ENCODE data around the gene PXDN.

Gene PXDN

DNA sequence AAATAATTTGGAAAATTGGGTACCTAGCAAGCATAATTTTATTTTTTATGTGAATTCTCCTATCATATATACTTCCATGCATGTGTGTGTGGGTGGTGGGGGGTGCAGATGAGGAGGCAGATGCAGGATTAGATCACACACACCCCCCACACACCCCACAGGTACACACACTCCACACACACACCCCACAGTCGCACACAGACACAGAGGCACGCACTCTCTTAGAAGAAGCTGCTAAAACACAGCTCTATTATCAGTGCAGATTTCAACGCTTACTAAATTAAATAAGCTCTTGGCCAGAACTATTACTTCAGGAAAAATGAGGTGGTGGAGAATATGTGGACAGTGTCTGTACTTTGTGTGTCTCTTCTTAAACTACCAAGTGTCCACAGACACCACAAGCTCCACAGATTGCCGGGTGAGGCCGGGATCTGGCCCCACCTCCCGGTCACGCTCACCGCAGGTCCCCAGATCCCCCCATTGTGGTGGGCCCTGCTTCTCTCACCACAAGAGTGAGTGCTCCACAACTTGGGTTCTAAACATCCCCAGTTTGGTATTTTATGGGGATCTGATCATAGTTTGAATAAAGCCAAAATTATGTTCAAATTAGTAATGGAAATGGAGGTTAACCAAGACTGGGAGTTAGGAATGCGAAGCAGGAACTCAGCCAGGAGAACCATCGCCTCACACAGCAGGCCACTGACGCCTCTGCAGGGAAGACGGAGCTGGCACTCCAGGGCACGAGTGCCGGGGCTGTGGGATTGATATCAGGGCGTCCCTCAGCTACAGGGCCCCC, 102.1 kb downstream of the PXDN start:
- no peak for DNase-seq

DNA sequence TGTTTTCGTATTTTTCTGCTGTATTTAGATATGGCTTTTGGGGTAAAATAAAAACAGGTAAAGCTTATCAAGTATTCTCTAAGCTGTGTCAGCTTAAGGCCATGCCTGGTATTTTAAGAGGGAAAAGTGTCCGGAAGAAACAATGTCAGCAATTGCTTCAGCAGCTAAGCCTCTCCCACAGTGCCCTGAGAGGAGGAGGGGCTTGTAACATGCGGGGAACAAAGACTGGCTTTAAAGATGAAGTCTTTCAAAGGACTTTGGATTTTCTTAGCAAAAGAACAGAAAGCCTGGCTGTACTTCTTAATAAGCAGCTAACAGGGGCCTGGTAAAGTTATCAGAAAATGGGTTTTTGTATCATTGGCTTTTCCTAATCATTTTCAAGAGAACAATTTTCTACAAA, 102.8 kb downstream of the PXDN start:
- no peak for DNase-seq

DNA sequence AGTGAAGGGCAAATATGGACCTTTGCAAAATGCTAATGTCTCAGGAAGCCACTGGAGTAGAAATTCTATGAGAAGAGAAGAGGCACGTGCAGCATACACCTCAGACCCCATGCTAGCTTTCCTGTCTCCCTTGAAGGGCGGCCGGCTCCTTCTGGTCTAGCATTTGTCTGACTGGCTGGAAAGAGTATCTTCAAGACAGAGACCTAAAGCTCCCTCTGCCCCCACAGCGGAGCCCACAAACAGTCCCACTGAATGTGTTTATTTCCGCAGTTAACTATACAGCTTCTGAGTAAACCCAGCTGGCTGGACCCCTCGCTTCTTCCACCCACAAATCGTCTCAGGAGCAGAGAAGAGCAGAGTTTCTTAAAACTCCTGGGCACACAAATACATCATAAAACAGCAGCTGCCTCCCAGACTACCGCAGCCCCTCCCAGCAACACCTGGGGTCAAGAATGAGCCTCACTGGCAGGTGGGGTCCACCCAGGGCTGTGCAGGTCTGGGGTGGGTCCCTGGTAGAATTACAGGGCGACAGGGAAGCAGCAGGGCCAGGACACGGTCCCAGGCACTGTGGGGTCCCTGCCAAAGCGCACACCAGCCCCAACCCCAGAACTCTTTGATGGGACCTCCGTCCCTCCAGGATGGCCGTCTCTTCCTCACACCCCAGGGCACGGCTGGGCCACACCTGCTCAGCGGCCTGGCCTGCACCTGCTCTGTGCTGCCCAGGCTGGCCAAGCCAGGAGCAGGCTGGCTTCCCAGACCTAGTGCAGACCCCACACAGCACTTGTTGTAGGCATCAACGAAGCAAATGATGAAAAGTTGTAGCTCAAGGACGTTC, 103.8 kb downstream of the PXDN start:
- DNase-seq: no peak

DNA sequence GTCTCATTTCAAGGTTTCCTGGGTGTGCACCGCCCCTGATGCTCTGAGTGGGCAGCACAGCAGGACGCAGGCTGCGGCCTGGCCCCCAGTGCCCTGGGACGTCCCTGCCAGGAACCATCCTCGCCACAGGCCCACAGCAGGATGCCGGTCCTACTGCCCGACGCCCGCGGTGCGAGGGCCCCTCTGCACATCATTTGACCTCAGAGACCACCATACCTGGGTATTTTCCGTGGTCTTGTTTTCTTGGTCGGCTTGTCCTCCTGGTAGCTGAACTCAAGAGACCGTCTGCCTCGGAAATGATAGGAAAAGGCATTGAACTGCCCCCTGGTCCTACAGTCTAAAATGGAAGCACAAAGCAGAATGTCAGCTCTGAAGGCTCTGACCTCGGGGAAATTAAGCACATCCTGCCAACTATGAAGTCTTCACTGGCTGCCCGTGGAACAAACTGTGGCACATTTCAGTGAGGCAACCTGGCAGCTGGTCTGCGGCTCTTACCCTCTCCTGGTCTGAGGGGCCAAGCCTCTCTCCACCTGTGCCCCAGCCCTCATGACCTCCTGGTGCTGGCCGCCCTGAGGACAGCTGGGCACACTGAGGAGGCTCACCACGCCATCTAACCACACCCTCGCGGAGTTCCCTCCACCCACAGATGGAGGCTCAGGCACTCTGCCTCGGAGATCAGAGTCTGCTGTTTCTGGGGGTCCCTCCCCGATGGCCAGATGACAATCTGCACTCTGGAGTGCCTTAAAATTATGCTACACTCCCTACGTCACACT, 105.0 kb downstream of the PXDN start:
- DNase-seq: no peak

DNA sequence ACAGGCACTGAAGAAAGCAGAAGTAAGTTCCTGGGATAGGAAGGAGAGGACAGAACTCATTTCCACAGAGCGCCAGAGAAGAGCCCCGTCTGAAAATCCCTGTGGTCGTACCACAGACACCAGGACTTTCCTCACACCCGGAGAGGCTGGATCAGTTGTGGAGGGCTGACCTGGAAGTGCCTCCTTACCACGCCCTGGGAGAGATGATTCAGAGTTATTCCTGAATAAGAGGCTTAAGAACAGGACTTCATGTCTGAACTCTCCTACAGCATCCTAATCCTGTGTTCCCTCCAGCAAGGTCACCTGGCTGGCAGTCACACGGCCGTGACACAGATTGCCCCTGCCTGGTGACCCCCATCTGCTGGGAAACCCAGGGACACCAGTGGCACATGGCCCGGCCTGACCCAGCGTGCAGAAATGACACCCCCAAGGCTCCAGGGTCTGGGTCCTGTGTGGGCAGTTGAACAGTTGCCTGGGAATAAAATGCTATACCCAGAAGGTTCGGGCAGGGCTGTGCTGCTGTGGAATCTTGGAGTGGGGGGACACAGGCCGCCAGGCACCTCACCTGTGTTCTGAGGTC, 105.9 kb downstream of the PXDN start:
- DNase-seq: no peak

DNA sequence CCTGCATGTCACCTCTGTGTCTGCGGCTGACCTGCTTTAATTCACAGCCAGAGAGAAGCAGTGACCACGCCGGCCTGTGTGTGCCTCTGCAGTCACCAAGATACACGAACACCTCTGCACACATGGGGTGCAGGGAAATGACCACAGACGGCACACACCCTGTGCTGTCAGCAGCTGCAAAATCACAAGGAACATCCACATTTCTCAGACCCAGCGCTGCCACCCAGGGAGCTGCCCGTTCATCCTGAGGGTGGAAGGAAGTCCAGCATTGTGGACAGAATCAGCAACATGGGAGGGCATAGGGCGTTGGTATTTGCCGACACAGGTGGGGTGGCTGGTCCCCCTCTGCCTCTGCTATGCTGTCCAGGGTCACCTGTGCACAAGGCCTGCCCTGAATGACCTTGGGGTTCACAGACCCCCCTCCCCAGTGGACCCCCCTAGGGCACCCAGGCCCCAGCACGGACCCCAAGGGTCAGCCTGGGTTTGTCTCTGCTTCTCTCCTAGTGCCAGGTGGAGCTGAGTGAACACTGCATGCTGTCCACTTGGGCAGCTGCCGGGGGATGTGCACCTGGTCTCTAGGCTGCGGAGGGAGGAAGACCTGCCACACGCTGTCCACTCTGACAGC, 107.4 kb downstream of the PXDN start:
- no peak for DNase-seq

DNA sequence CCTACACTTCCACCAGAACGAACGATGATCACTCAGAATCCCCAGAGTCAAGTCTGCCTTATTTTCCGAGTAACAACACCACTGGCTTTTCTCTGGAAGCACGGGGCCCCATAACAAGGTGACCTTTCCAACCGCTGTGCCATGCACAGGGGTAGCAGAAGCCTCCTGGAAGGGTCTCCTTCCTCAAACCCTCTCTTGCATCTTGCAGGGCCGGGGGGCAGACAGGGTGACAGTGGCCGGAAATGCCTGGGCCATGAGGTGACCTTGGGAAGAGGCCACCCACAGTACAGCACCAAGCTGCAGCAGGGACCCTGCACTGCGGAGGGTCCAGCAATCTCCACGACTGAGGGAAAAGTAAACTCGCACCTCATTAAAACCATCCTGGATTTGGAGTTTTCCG, 108.5 kb downstream of the PXDN start:
- DNase-seq: no peak

DNA sequence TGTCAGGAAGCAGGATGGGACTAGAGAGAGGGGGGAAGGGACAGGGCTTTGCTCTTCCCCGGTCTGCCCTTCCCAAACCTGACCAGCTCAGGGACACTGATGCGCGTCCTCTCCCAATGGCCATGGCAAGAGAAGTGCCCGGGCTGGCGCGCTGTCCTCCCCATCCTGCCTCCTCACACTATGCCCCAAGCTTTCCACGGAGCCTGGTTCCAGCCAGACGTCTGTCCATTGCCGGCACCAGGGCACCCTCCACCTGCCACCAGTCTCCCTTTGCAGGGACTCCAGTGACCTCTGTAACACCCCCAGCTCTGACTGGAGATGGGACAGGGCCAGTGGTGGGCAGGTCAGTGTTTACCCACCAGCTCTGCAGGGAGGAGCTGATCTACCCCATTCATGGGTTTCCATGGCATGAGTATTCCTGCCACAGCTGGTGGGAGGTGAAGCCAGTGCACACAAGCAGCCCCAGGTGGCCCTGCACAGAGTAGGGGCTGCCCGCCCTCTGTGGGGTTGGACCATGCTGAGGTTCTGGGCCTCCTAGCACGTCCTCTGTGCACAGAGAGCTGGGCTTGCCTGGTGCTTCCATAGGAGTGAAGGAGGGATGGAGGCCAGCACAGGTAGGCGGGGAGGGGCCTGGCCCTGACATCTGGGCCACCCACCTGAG, 109.5 kb downstream of the PXDN start:
- no peak for DNase-seq

DNA sequence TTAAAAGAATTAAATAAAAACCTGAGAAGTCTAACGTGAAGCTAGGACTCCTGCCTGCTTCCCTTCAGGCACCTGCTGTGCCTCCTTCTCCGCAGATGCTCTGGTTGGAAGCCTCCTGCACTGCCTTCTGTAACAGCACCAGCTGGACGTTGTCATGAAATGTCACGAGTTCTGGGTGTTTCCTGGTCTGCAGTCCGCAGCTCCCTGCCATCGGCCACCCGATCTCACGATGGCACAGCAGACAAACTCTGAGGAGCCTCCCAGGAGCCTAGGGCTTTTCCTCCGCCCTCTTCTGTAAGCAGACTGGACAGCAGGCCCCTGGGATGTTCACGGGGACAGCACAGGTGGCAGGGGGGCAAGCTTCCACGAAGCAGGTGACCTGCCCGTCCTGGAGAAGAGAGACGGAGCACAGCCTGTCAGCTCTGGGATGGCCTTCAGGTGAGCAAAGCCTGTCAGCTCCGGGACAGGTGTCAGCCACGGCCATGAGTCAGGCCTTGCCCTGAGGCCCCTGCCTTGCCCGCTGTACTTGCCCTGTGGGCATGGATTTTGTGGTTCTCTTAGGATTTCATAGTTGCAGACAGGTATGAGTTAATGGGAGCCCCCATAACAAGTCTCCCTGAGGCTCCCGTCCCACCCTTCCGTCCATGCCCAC, 110.3 kb downstream of the PXDN start:
- no peak for DNase-seq

DNA sequence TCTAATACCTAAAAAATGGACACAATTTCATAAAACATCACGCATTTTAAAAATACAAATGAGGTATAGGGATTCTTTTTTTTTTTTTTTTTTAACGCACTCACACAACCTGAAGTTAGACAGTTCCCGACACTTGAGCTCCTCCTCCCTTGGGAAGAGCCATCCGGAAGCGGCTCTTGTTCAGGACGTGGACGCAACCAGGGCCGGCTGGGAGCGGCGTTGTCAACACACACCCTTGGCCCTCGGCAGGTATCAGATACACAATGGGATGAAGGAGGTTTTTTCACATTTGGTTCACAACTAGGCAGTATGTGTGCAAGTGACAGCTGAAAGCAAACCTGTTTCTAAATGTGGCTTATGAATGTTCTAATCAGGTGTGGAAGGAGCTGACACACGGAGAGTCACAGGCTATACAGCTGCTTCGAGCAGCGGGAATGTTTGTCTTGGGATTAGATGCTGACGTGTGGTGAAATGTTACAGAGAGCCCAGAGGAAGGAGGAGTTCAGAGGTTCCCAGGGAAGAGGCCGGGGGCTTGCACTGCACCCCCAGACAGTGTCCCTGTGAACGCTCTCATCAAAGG, 111.1 kb downstream of the PXDN start:
- no peak for DNase-seq

DNA sequence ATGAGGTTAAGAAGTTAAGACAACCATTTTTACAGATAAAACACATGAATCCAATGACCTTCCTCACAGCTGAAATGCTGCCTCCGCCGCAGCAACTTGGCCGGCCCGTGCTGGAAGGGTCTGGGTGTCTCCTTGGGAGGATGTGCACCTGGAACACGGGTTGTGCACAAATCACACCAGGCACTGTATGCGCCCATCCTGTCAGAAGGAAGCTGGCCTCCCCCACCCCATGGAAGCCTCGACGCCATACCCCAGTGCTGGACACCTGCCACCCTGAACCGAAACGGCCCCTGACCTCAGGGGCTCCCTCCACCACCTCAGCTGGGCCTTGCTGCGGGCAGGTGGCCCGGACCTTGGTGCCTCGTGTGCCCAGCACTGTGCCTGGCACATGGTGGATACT, 111.8 kb downstream of the PXDN start:
- DNase-seq: no peak

DNA sequence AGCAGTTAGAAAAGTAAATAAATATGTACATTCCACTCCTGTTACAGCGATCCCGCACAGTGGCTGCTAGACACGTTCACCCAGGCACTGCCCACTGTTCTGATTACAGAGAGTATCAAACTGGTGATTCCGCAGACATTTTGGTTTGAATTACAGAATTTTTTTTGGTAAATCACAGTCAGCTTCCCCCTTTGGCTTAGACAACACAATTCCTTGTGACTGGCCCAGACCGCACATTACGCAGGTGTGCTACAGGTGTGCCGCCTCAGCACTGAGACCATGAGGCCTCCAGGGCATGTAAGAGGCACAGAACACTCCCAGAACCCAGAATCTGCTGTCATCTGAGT, 112.3 kb downstream of the PXDN start:
- DNase-seq: no peak

DNA sequence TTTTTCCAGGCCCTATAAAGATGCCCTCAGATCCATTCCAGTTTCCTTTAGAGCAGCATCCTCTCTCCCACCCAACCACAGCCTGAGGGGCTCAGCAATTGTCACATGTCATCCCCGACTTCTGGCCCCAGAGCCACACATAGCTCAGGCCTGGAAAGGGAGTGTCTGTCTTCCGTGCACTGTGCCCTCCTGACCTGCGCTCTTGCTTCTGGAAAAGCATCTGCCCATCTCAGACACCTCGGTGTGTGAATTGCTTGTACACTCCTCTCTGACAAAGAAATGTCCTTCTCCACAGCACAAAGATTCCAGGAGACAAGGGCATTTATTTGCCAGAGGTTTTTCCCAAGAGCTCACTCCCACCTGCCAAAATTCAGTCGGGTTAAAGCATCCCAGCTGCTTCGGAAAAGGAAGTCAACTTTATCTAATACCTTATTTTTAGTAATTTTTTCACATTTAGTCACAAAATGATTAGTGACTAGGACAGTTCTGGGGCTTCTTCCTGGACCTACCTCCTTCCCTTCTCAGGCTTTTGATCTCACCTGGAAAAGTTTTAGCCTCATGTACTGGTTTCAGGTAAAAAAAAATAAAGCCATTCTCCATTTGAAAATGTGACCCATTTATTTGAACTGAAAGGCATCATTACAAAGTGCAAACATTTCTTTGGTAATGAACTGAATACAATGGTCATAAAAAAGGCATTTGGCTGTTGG, 112.9 kb downstream of the PXDN start:
- DNase-seq: no peak

DNA sequence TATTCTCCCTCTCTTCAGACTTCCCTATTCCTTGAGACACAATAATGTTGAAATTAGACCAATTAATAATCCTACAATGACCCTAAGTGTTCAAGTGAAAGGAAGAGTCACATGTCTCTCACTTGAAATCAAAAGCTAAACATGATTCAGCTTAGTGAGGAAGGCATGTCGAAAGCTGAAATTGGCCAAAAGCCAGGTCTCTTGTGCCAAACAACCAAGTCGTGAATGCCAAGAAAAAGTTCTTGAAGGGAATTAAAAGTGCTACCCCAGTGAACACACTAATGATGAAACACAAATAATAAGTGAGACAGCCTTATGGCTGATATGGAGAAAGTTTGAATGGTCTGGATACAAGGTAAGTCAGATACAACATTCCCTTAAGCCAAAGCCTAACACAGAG, 115.4 kb downstream of the PXDN start:
- DNase-seq: no peak

DNA sequence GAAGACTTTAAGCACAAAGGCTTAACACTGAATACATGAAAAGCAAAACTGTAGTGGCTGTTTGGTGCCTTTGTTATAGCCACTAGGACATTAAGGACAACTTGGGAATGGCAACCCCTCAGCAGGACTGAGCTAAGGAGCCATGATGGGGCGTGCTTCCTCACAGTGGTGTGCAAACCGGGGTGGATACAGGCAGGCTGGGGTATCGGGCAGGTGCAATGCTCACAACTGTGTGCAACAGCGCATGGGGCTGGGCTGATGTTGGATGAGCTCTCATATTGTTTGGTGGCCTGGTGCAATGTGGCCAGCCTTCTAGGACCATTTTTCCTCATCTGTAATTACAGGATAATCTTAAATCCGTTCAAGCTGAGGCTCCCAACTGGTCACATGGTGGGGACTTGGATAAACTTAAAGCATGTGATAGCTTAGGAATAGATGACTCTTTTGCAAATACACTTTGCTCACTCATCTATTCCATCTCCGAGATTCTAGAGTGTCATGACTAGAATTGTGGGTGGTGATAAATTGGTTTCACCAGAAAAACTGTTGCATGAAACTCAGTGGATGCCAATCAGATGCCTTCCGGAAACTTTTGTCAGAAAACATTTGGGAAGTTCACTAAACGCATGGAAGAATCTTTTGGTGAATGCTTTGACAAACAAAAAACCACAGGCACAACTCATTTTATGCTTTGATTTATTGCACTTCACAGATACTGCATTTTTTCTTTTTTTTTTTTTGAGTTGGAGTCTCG, 116.5 kb downstream of the PXDN start:
- no peak for DNase-seq

DNA sequence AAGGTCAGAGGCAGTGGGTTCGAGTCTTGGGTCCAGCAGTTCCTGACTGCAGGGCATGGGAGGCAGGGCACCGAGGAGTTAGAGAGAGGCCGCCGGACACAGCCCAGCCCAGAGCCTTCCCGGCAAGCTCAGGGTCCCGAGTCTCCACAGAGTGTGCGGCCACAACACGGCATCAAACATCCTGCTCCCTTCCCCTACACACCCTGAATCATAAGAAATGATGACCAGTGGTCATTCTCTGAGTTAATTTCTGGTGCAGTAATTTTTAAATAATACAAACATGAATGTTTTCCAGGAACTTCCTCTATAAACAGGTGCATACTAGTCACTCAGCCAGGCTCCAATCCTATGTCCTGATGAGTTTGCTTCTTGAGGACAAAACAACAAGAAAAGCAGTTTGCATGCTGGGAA, 118.0 kb downstream of the PXDN start:
- DNase-seq: no peak

DNA sequence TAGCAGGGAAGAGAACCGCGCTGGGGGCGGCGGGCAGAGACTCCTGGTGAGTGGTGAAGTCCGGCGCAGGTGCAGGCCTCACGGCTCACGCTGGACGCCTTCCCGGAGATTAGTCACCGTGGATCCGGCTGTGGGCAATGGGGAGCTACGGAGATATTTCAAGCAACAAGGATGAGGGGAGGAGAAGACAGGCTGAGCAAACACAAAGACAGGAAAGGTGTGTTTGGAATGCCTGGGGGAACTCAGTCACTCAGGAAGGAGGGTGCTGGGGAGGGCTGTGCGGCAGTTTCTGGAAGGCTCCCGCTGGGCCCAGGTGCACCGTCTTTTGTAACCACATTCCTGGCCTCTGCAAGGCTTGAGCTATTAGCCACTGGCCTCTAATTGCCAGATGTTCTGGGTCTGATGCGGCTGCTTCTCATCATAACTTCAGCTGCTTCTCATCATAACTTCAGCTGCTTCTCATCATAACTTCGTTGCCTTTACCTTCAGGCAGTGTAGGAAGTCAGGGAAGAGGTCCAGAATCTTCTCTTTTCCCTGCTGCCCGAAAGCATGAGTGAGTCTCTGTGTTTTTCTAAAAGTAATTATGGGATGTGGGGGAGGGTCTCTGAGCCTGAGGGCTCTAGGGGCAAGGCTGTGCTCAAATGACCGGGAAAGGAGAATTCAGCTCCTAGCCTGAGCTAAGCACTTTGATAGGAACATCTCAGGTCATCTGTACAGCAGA, 118.9 kb downstream of the PXDN start:
- DNase-seq: no peak

DNA sequence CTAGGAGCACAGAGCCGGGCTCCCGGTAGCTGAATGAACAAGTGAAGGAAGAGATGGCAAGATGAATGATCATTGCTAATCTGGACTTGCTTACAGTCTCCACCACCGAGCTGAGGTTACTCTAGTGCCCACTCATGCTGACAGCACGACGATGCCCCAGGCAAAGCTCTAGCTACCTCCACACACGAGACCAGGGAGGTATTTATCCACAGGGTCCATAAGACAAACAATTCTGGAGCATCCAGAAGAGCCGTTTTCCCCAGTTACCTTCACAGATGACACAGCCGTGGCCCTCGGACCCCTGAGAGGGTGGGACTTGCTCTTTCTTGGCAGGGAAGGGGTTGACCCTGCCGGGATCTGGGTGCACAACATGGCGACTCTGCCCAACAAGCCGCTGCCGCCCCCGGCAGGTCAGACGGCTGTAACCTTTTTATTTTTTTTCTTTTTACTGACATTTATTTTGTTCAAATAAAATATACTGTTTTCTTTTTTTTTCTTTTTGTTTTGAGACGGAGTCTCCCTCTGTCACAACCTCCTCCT, 120.3 kb downstream of the PXDN start:
- DNase-seq: no peak

Data from NCI-H1436 (cell line).